ENCODE data around the gene SDF4. TPM values are rescaled to one million over a fixed set of nuclear protein-coding genes. Genes with fewer than 3 reads are reported as not detected.

The SDF4 gene
- total RNA-seq (100 to 1,000 TPM in 4 of 5 experiments, 10 to 100 TPM in 1; 75.8 to 124 (median 110) TPM), polyA plus RNA-seq (10 to 100 TPM; 74.8 to 90.7 TPM), total RNA-seq (89.0 reads per million, percentile 82 among the genes with 10 or more reads in this experiment)

- peak within 1 kb of the TSS; percentile 68 to 94 (median 92) for H3K27ac Mint-ChIP-seq
- POLR2A ChIA-PET, result interaction anchor here (0.7 to 1.7 kb wide), 6 partner anchors 16 to 176 kb away, joined by 3 to 7 read pairs (median 4); partner anchors contain the start of gene AURKAIP1
- peaks cover 0 to 1% (median 0%) of the 10 kb centered on the region in 11 donors for H3K9me3 Mint-ChIP-seq
- H3K27me3 ChIP-seq (ENCODE audit: control insufficient read depth in 2 of 2, insufficient read depth in 2 of 2, low read length in 2 of 2), result no peaks in the 10 kb centered on the region
- intact Hi-C loops (cut with micrococcal nuclease), result loop anchor here (1.0 to 2.0 kb wide), 9 partner anchors 20 to 219 kb away; partner anchors contain the start of genes C1orf159 (in 2 of the 2), PUSL1 (in 2 of the 2), UBE2J2 (in 2 of the 2) and AURKAIP1 (in 1 of the 2)
- peaks cover 0 to 36% (median 0%) of the 10 kb centered on the region in 3 experiments for H3K36me3 ChIP-seq (ENCODE audit: control insufficient read depth in 2 of 3, insufficient read depth in 3 of 3, low read length in 3 of 3)
- H3K4me1 Mint-ChIP-seq, result peaks cover 16 to 42% (median 33%) of the 10 kb centered on the region in 7 donors
- ATAC-seq, result peak; percentile 96
- CTCF ChIA-PET, result no interaction called here
- DNase-seq, result peak; percentile 90 to 98 (median 96)
- H3K4me3 Mint-ChIP-seq, result peak within 1 kb of the TSS; percentile 89 to 96 (median 93)
- H3K27ac ChIP-seq (ENCODE audit: low read depth, low read length), result peak within 1 kb of the TSS; percentile 96
- peaks cover 0 to 19% (median 5%) of the 10 kb centered on the region in 5 donors for H3K36me3 Mint-ChIP-seq
- H3K27me3 Mint-ChIP-seq, result no peaks in the 10 kb centered on the region
- no peaks in the 10 kb centered on the region for H3K9me3 ChIP-seq (ENCODE audit: control insufficient read depth in 2 of 3, low read length in 3 of 3)
- peak within 1 kb of the TSS; percentile 90 for H3K4me3 ChIP-seq (ENCODE audit: low read length)
- H3K4me1 ChIP-seq (ENCODE audit: control insufficient read depth in 2 of 2, insufficient read depth in 2 of 2, low read length in 2 of 2), result peaks cover 12 to 28% of the 10 kb centered on the region in 2 donors
Observed at GRCh38 chr1:1231400-1232207, at the start of gene SDF4. TSS of gene SDF4 (minus strand) at chr1:1232001. CDS start at chr1:1228772, 3,229 bp downstream.

GRCh38 chr1:1280782-1281481 is 49.1 kb upstream of the SDF4 start:
- no peak for DNase-seq
- ATAC-seq, result no peak
- H3K27ac Mint-ChIP-seq, result no peak overlapping the region
- intact Hi-C loops (cut with micrococcal nuclease), result no loop called here
- no peak overlapping the region for H3K4me3 Mint-ChIP-seq
- H3K9me3 Mint-ChIP-seq, result no peaks in the 10 kb centered on the region
- H3K36me3 Mint-ChIP-seq, result no peaks in the 10 kb centered on the region
- Histone ChIP-seq H3K4me1 (ENCODE audit: control insufficient read depth in 2 of 2, insufficient read depth in 2 of 2, low read length in 2 of 2) (no peaks in the 10 kb centered on the region), H3K27ac (ENCODE audit: low read depth, low read length) (no peak overlapping the region), H3K4me3 (ENCODE audit: low read length) (no peak overlapping the region), H3K36me3 (ENCODE audit: control insufficient read depth in 2 of 3, insufficient read depth in 3 of 3, low read length in 3 of 3) (no peaks in the 10 kb centered on the region), H3K27me3 (ENCODE audit: control insufficient read depth in 2 of 2, insufficient read depth in 2 of 2, low read length in 2 of 2) (no peaks in the 10 kb centered on the region), H3K9me3 (ENCODE audit: control insufficient read depth in 2 of 3, low read length in 3 of 3) (no peaks in the 10 kb centered on the region)
- POLR2A ChIA-PET, result no interaction called here
- no peaks in the 10 kb centered on the region for H3K27me3 Mint-ChIP-seq
- peaks cover 0 to 1% (median 0%) of the 10 kb centered on the region in 7 donors for H3K4me1 Mint-ChIP-seq
- CTCF ChIA-PET, result no interaction called here

- Histone ChIP-seq H3K9me3 (ENCODE audit: control insufficient read depth in 2 of 3, low read length in 3 of 3) (no peaks in the 10 kb centered on the region), H3K27ac (ENCODE audit: low read depth, low read length) (no peak overlapping the region), H3K27me3 (ENCODE audit: control insufficient read depth in 2 of 2, insufficient read depth in 2 of 2, low read length in 2 of 2) (no peaks in the 10 kb centered on the region), H3K4me3 (ENCODE audit: low read length) (no peak overlapping the region), H3K36me3 (ENCODE audit: control insufficient read depth in 2 of 3, insufficient read depth in 3 of 3, low read length in 3 of 3) (peaks cover 0 to 2% (median 0%) of the 10 kb centered on the region in 3 experiments), H3K4me1 (ENCODE audit: control insufficient read depth in 2 of 2, insufficient read depth in 2 of 2, low read length in 2 of 2) (peaks cover 0 to 6% of the 10 kb centered on the region in 2 donors)
- H3K36me3 Mint-ChIP-seq, result no peaks in the 10 kb centered on the region
- ATAC-seq, result no peak
- no peaks in the 10 kb centered on the region for H3K9me3 Mint-ChIP-seq
- H3K4me1 Mint-ChIP-seq, result peaks cover 0 to 5% (median 3%) of the 10 kb centered on the region in 7 donors
- no peak for DNase-seq
- no peak overlapping the region for H3K4me3 Mint-ChIP-seq
- intact Hi-C loops (cut with micrococcal nuclease), result no loop called here
- ChIA-PET POLR2A (no interaction called here), CTCF (no interaction called here)
- H3K27me3 Mint-ChIP-seq, result no peaks in the 10 kb centered on the region
- no peak overlapping the region for H3K27ac Mint-ChIP-seq
Observed at GRCh38 chr1:1279028-1279427, 47.2 kb upstream of the SDF4 start.

- H3K4me1 ChIP-seq (ENCODE audit: control insufficient read depth in 2 of 2, insufficient read depth in 2 of 2, low read length in 2 of 2), result peaks cover 0 to 6% of the 10 kb centered on the region in 2 donors
- no peaks in the 10 kb centered on the region for H3K27me3 ChIP-seq (ENCODE audit: control insufficient read depth in 2 of 2, insufficient read depth in 2 of 2, low read length in 2 of 2)
- no peak overlapping the region for H3K4me3 Mint-ChIP-seq
- peaks cover 0 to 5% (median 3%) of the 10 kb centered on the region in 7 donors for H3K4me1 Mint-ChIP-seq
- H3K36me3 ChIP-seq (ENCODE audit: control insufficient read depth in 2 of 3, insufficient read depth in 3 of 3, low read length in 3 of 3), result peaks cover 0 to 3% (median 0%) of the 10 kb centered on the region in 3 experiments
- POLR2A ChIA-PET, result no interaction called here
- CTCF ChIA-PET, result no interaction called here
- DNase-seq (no peak), ATAC-seq (no peak)
- no peaks in the 10 kb centered on the region for H3K36me3 Mint-ChIP-seq
- H3K27ac ChIP-seq (ENCODE audit: low read depth, low read length), result no peak overlapping the region
- intact Hi-C loops (cut with micrococcal nuclease), result no loop called here
- no peaks in the 10 kb centered on the region for H3K27me3 Mint-ChIP-seq
- no peak overlapping the region for H3K4me3 ChIP-seq (ENCODE audit: low read length)
- H3K9me3 ChIP-seq (ENCODE audit: control insufficient read depth in 2 of 3, low read length in 3 of 3), result no peaks in the 10 kb centered on the region
- H3K9me3 Mint-ChIP-seq, result no peaks in the 10 kb centered on the region
- H3K27ac Mint-ChIP-seq, result no peak overlapping the region
Observed at GRCh38 chr1:1278620-1279019, 46.8 kb upstream of the SDF4 start.

- no peaks in the 10 kb centered on the region for H3K27me3 ChIP-seq (ENCODE audit: control insufficient read depth in 2 of 2, insufficient read depth in 2 of 2, low read length in 2 of 2)
- Mint-ChIP-seq H3K36me3 (peaks cover 0 to 9% (median 0%) of the 10 kb centered on the region in 5 donors), H3K9me3 (no peaks in the 10 kb centered on the region), H3K4me1 (peaks cover 9 to 28% (median 22%) of the 10 kb centered on the region in 7 donors), H3K27ac (peak overlapping the region in 4 of 9 donors; percentile 6 to 82 (median 48)), H3K4me3 (peak overlapping the region in 9 of 10 donors; percentile 2 to 81 (median 59)), H3K27me3 (no peaks in the 10 kb centered on the region)
- H3K27ac ChIP-seq (ENCODE audit: low read depth, low read length), result no peak overlapping the region
- ChIA-PET CTCF (no interaction called here), POLR2A (no interaction called here)
- DNase-seq (no peak), ATAC-seq (no peak)
- peaks cover 0 to 7% (median 0%) of the 10 kb centered on the region in 3 experiments for H3K36me3 ChIP-seq (ENCODE audit: control insufficient read depth in 2 of 3, insufficient read depth in 3 of 3, low read length in 3 of 3)
- no peak overlapping the region for H3K4me3 ChIP-seq (ENCODE audit: low read length)
- H3K9me3 ChIP-seq (ENCODE audit: control insufficient read depth in 2 of 3, low read length in 3 of 3), result no peaks in the 10 kb centered on the region
- intact Hi-C loops (cut with micrococcal nuclease), result loop anchor here in 1 of 2 donors (2.0 kb wide), 1 partner anchor 123 kb away; the partner anchor contains the start of gene CCNL2
- peaks cover 22 to 27% of the 10 kb centered on the region in 2 donors for H3K4me1 ChIP-seq (ENCODE audit: control insufficient read depth in 2 of 2, insufficient read depth in 2 of 2, low read length in 2 of 2)
Observed at GRCh38 chr1:1275836-1276235, 44.0 kb upstream of the SDF4 start.

GRCh38 chr1:1274931-1275431 is 43.2 kb upstream of the SDF4 start:
- ChIA-PET CTCF (no interaction called here), POLR2A (no interaction called here)
- ATAC-seq, result no peak
- Mint-ChIP-seq H3K4me1 (peaks cover 18 to 37% (median 30%) of the 10 kb centered on the region in 7 donors), H3K4me3 (peak overlapping the region; percentile 52 to 90 (median 68)), H3K27me3 (no peaks in the 10 kb centered on the region), H3K9me3 (no peaks in the 10 kb centered on the region), H3K36me3 (peaks cover 0 to 11% (median 0%) of the 10 kb centered on the region in 5 donors), H3K27ac (peak overlapping the region in 3 of 9 donors; percentile 24 to 62 (median 48))
- no peak for DNase-seq
- Histone ChIP-seq H3K36me3 (ENCODE audit: control insufficient read depth in 2 of 3, insufficient read depth in 3 of 3, low read length in 3 of 3) (peaks cover 0 to 8% (median 0%) of the 10 kb centered on the region in 3 experiments), H3K27ac (ENCODE audit: low read depth, low read length) (no peak overlapping the region), H3K27me3 (ENCODE audit: control insufficient read depth in 2 of 2, insufficient read depth in 2 of 2, low read length in 2 of 2) (no peaks in the 10 kb centered on the region), H3K4me1 (ENCODE audit: control insufficient read depth in 2 of 2, insufficient read depth in 2 of 2, low read length in 2 of 2) (peaks cover 28 to 35% of the 10 kb centered on the region in 2 donors), H3K9me3 (ENCODE audit: control insufficient read depth in 2 of 3, low read length in 3 of 3) (no peaks in the 10 kb centered on the region), H3K4me3 (ENCODE audit: low read length) (peak overlapping the region; percentile 61)
- intact Hi-C loops (cut with micrococcal nuclease), result loop anchor here (2.0 to 5.0 kb wide), 3 partner anchors 63 to 243 kb away; partner anchors contain the start of genes CCNL2 (in 1 of the 2) and TNFRSF4 (in 1 of the 2)
